IMR-90 (cell line): Measurements from ENCODE around the gene ENO2. TPM values are rescaled to one million over a fixed set of nuclear protein-coding genes. Genes with fewer than 3 reads are reported as not detected.

ENCODE experiments used
- ATAC-seq: fragments of 200-7000 bp; cut with Tn5 transposase; 2 replicates; pipeline ENCODE4 v1.9.1; 2020; ENCODE audit warnings: low read depth, mild to moderate bottlenecking, moderate library complexity
- BruUV-seq: library from RNA; stranded (reverse); fragments of 400-500 nt; replicated peaks from 2 replicates; lab custom pipeline; 2021; lab: Mats Ljungman, UMichigan
- CTCF ChIA-PET: fragments of 300-600 bp; formaldehyde crosslinking; extraction: SDS; loops from one replicate; lab custom pipeline; 2021; ENCODE audit warnings: antibody characterized with exemption; lab: Yijun Ruan, JAX
- POLR2A ChIA-PET: fragments of 300-600 bp; sonication (Branson Sonifier 250); formaldehyde crosslinking; loops from one replicate; lab custom pipeline; 2022; ENCODE audit warnings: antibody characterized with exemption; ENCODE audit not compliant: unreplicated experiment; lab: Charles Lee
- DNase-seq: peaks from one replicate; pipeline ENCODE4 v3.0.0; 2013
- H2AFZ ChIP-seq: replicated peaks from 2 replicates; pipeline ENCODE3; 2013; ENCODE audit warnings: low read length, mild to moderate bottlenecking; ENCODE audit not compliant: poor library complexity
- H2AK5ac ChIP-seq: 2 replicates; pipeline ENCODE4 v1.6.1; 2013; ENCODE audit warnings: low read depth, low read length, inconsistent platforms
- H2AK9ac ChIP-seq: replicated peaks from 2 replicates; pipeline ENCODE3; 2013; ENCODE audit warnings: mild to moderate bottlenecking, low read depth, low read length, moderate library complexity; ENCODE audit not compliant: poor library complexity
- H2BK120ac ChIP-seq: 2 replicates; pipeline ENCODE4 v1.6.1; 2013; ENCODE audit warnings: low read depth, low read length, inconsistent platforms
- H2BK15ac ChIP-seq: 3 replicates; pipeline ENCODE4 v1.6.1; 2013; ENCODE audit warnings: low read depth, low read length, inconsistent platforms
- H2BK20ac ChIP-seq: 2 replicates; pipeline ENCODE4 v1.6.1; 2013; ENCODE audit warnings: low read depth, mild to moderate bottlenecking, inconsistent platforms, low read length, moderate library complexity
- H2BK5ac ChIP-seq: 2 replicates; pipeline ENCODE4 v1.6.1; 2013; ENCODE audit warnings: mild to moderate bottlenecking, low read depth, low read length, inconsistent platforms; ENCODE audit not compliant: poor library complexity, severe bottlenecking
- H3K14ac ChIP-seq: replicated peaks from 2 replicates; pipeline ENCODE4 v1.6.1; 2013; ENCODE audit warnings: low read depth, low read length, inconsistent platforms
- H3K18ac ChIP-seq: 2 replicates; pipeline ENCODE4 v1.6.1; 2013; ENCODE audit warnings: low read depth, low read length, control low read depth
- H3K23ac ChIP-seq: 2 replicates; pipeline ENCODE4 v1.6.1; 2013; ENCODE audit warnings: low read depth, low read length, inconsistent platforms
- H3K27ac ChIP-seq: 2 replicates; pipeline ENCODE4 v1.5.1; 2013; ENCODE audit warnings: mild to moderate bottlenecking, control low read depth, low read length; ENCODE audit not compliant: insufficient read depth
- H3K27me3 ChIP-seq: 2 replicates; pipeline ENCODE4 v1.6.1; 2013; ENCODE audit warnings: low read length; ENCODE audit not compliant: control insufficient read depth, insufficient read depth
- H3K36me3 ChIP-seq: 2 replicates; pipeline ENCODE4 v1.6.1; 2013; ENCODE audit warnings: low read length, mixed read lengths; ENCODE audit not compliant: control insufficient read depth, insufficient read depth
- H3K4ac ChIP-seq: 2 replicates; pipeline ENCODE4 v1.6.1; 2013; ENCODE audit warnings: low read depth, low read length, inconsistent platforms
- H3K4me1 ChIP-seq: 2 replicates; pipeline ENCODE4 v1.6.1; 2013; ENCODE audit warnings: low read length, mixed read lengths; ENCODE audit not compliant: control insufficient read depth, insufficient read depth
- H3K4me2 ChIP-seq: 2 replicates; pipeline ENCODE4 v1.6.1; 2013; ENCODE audit warnings: low read depth, mild to moderate bottlenecking, control low read depth, low read length, moderate library complexity
- H3K4me3 ChIP-seq: 2 replicates; pipeline ENCODE4 v1.5.1; 2013; ENCODE audit warnings: low read depth, mild to moderate bottlenecking, control low read depth, low read length, moderate library complexity; ENCODE audit not compliant: insufficient read depth
- H3K56ac ChIP-seq: 2 replicates; pipeline ENCODE4 v1.6.1; 2013; ENCODE audit warnings: low read length, inconsistent platforms; ENCODE audit not compliant: insufficient read depth; ENCODE audit errors: extremely low read depth
- H3K79me1 ChIP-seq, 2 experiments: 2 replicates each; pipeline ENCODE4 v1.6.1; 2013; ENCODE audit warnings: low read length in 2 of 2, inconsistent platforms in 1 of 2, low read depth in 1 of 2
- H3K9ac ChIP-seq: 2 replicates; pipeline ENCODE4 v1.6.1; 2013; ENCODE audit warnings: low read depth, low read length, control low read depth
- H3K9me1 ChIP-seq: 2 replicates; pipeline ENCODE4 v1.6.1; 2013; ENCODE audit warnings: low read length, inconsistent platforms; ENCODE audit not compliant: insufficient read depth
- H3K9me3 ChIP-seq: 2 replicates; pipeline ENCODE4 v1.6.1; 2013; ENCODE audit warnings: low read length; ENCODE audit not compliant: control insufficient read depth, insufficient read depth
- H4K20me1 ChIP-seq: 2 replicates; pipeline ENCODE4 v1.6.1; 2013; ENCODE audit warnings: low read length, inconsistent platforms; ENCODE audit not compliant: insufficient read depth
- H4K5ac ChIP-seq: 2 replicates; pipeline ENCODE4 v1.6.1; 2013; ENCODE audit warnings: mild to moderate bottlenecking, low read depth, low read length, control low read depth
- H4K8ac ChIP-seq, 2 experiments: 2 replicates each; pipeline ENCODE4 v1.6.1; 2013; ENCODE audit warnings: low read depth in 2 of 2, low read length in 2 of 2, control low read depth in 1 of 2, inconsistent platforms in 1 of 2
- H4K91ac ChIP-seq: 2 replicates; pipeline ENCODE4 v1.6.1; 2013; ENCODE audit warnings: low read depth, low read length, inconsistent platforms; ENCODE audit not compliant: insufficient read depth
- BHLHE40 ChIP-seq: fragments of 150-350 bp; IDR thresholded peaks from 2 replicates; pipeline ENCODE4 v1.6.1; 2016; ENCODE audit warnings: mild to moderate bottlenecking, low read depth, low read length
- CEBPB ChIP-seq: IDR thresholded peaks from 2 replicates; pipeline ENCODE4 v1.6.1; 2012; ENCODE audit warnings: low read depth, low read length, improper control_type of control experiment
- CHD1 ChIP-seq: IDR thresholded peaks from 2 replicates; pipeline ENCODE4 v1.6.1; 2012; ENCODE audit warnings: low read depth, low read length, improper control_type of control experiment
- FOS ChIP-seq: fragments of 150-350 bp; IDR thresholded peaks from 2 replicates; pipeline ENCODE4 v1.6.1; 2016; ENCODE audit warnings: low read depth, low read length
- MAFK ChIP-seq: IDR thresholded peaks from 2 replicates; pipeline ENCODE4 v1.6.1; 2012; ENCODE audit warnings: low read depth, low read length, improper control_type of control experiment
- MAZ ChIP-seq: IDR thresholded peaks from 2 replicates; pipeline ENCODE4 v1.6.1; 2012; ENCODE audit warnings: low read depth, mild to moderate bottlenecking, low read length, improper control_type of control experiment, moderate library complexity, borderline replicate concordance
- MXI1 ChIP-seq: IDR thresholded peaks from 2 replicates; pipeline ENCODE4 v1.6.1; 2012; ENCODE audit warnings: low read depth, mild to moderate bottlenecking, low read length, moderate library complexity, borderline replicate concordance
- RAD21 ChIP-seq: IDR thresholded peaks from 2 replicates; pipeline ENCODE4 v1.6.1; 2012; ENCODE audit warnings: low read length, improper control_type of control experiment
- RFX5 ChIP-seq: IDR thresholded peaks from 2 replicates; pipeline ENCODE4 v1.8.0; 2012; ENCODE audit warnings: low read depth, mild to moderate bottlenecking, low read length, moderate library complexity
- SMC3 ChIP-seq: fragments of 150-350 bp; IDR thresholded peaks from 2 replicates; pipeline ENCODE4 v1.6.1; 2016; ENCODE audit warnings: low read depth, mild to moderate bottlenecking, antibody characterized with exemption, low read length, moderate library complexity
- WGBS, 2 experiments: methylation state at CpG; one replicate each; pipeline versions ENCODE4 v1.1.5 to v1.1.7; 2013; ENCODE audit warnings: missing lambda C conversion rate in 2 of 2; ENCODE audit not compliant: insufficient read length in 1 of 2; ENCODE audit errors: extremely low coverage in 2 of 2; 5-methylcytosine and 5-hydroxymethylcytosine counted together
- dilution Hi-C: fragments of 300-500 bp; cut with HindIII; formaldehyde crosslinking; loops from one replicate; pipeline ENCODE4 v1.14.3; 2018; ENCODE audit warnings: low sequenced_read_pairs; ENCODE audit not compliant: unreplicated experiment
- in situ Hi-C: fragments of 300-500 bp; cut with MboI; formaldehyde crosslinking; loops from 3 replicates; pipeline ENCODE4 v1.14.3; 2019; ENCODE audit warnings: low sequenced_read_pairs, inconsistent platforms, mixed read lengths
- intact Hi-C: fragments of 100-400 bp; cut with micrococcal nuclease; formaldehyde crosslinking; loops from 2 replicates; pipeline ENCODE4 v1.10.0; 2022
- polyA plus RNA-seq, 3 experiments: library from polyadenylated mRNA; depleted of rRNA; stranded (reverse); fragments of >200 nt; gene quantifications; 2 replicates each; pipeline ENCODE4 v1.2.3, GENCODE V29; 2012; ENCODE audit warnings: low replicate concordance in 1 of 3
- total RNA-seq: library from RNA; depleted of rRNA; stranded (reverse); fragments of >200 nt; gene quantifications from 2 replicates; pipeline ENCODE4 v1.2.3, GENCODE V29; 2012
- TF ChIP-seq, protein P1 (sequence below): fragments of 150-350 bp; IDR thresholded peaks from 2 replicates; pipeline ENCODE4 v1.6.1; 2016; ENCODE audit warnings: low read depth, mild to moderate bottlenecking, low read length, moderate library complexity, borderline replicate concordance
- TF ChIP-seq, protein P2 (sequence below): conservative IDR thresholded peaks from 2 replicates; pipeline ENCODE4 v1.5.1; 2012; ENCODE audit warnings: mild to moderate bottlenecking, low read depth, low read length, improper control_type of control experiment

Gene ENO2
- total and polyA plus RNA-seq, 2 of the 4 experiments (the other 2 are of a cell fraction), result 28.3 to 92.8 TPM

GRCh38 chr12:6957741-6958608 is 43.6 kb downstream of the ENO2 start (continued):
- no peak for TF ChIP-seq CHD1

DNA sequence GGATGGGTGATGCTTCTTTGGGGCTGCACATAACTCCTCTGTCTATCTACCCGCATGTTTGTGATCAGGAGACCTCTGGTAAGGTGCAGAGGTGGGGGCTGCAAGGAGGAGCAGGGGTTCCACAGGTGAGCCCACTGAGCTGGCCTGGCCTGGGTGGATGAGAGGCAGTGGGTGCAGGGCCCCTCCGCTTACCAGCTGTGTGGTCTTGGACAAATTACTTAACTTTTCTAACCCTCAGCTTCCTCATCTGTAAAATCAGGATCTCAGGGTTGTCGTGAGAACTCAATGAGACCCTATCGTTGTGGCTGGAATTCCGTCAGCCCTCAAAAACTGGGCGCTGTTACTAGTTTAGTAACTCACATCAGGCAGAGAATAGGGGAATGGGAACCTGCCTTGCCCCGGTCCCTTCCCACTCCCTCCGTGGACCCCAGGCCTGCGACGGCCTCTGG is 44.3 kb downstream of the ENO2 start:
- H2AFZ ChIP-seq, result peak overlapping the region; percentile 23
- dilution Hi-C loops, result no loop called here
- DNase-seq, result no peak
- no peak overlapping the region for H3K27ac ChIP-seq
- TF ChIP-seq MAZ (no peak), CEBPB (no peak), SMC3 (no peak), FOS (no peak), RFX5 (no peak), MXI1 (no peak), MAFK (no peak), CHD1 (no peak), RAD21 (no peak), BHLHE40 (no peak)
- TF ChIP-seq, protein P1, sequence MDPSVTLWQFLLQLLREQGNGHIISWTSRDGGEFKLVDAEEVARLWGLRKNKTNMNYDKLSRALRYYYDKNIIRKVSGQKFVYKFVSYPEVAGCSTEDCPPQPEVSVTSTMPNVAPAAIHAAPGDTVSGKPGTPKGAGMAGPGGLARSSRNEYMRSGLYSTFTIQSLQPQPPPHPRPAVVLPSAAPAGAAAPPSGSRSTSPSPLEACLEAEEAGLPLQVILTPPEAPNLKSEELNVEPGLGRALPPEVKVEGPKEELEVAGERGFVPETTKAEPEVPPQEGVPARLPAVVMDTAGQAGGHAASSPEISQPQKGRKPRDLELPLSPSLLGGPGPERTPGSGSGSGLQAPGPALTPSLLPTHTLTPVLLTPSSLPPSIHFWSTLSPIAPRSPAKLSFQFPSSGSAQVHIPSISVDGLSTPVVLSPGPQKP, result no peak
- TF ChIP-seq, protein P2, sequence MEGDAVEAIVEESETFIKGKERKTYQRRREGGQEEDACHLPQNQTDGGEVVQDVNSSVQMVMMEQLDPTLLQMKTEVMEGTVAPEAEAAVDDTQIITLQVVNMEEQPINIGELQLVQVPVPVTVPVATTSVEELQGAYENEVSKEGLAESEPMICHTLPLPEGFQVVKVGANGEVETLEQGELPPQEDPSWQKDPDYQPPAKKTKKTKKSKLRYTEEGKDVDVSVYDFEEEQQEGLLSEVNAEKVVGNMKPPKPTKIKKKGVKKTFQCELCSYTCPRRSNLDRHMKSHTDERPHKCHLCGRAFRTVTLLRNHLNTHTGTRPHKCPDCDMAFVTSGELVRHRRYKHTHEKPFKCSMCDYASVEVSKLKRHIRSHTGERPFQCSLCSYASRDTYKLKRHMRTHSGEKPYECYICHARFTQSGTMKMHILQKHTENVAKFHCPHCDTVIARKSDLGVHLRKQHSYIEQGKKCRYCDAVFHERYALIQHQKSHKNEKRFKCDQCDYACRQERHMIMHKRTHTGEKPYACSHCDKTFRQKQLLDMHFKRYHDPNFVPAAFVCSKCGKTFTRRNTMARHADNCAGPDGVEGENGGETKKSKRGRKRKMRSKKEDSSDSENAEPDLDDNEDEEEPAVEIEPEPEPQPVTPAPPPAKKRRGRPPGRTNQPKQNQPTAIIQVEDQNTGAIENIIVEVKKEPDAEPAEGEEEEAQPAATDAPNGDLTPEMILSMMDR, result no peak
- H3K36me3 ChIP-seq, result no peaks in the 10 kb centered on the region
- H2BK5ac ChIP-seq, result no peak overlapping the region
- no peak overlapping the region for H2BK15ac ChIP-seq
- H3K4me3 ChIP-seq, result no peak overlapping the region
- in situ Hi-C loops, result no loop called here
- no peak overlapping the region for H3K9ac ChIP-seq
- no peak for ATAC-seq
- no peaks in the 10 kb centered on the region for H3K9me3 ChIP-seq
- no peaks in the 10 kb centered on the region for H3K27me3 ChIP-seq
- intact Hi-C loops, result no loop called here
- H3K4me2 ChIP-seq, result no peak overlapping the region
- H2BK20ac ChIP-seq, result no peak overlapping the region
- H4K20me1 ChIP-seq, result no peaks in the 10 kb centered on the region
- no peak overlapping the region for H4K8ac ChIP-seq
- H3K18ac ChIP-seq, result no peak overlapping the region
- H3K4ac ChIP-seq, result no peak overlapping the region
- no peak overlapping the region for H3K23ac ChIP-seq
- no peak overlapping the region for H4K91ac ChIP-seq
- H3K4me1 ChIP-seq, result peaks cover 5% of the 10 kb centered on the region; the same call in 1 of the 2 replicates
- H2BK120ac ChIP-seq, result no peak overlapping the region
- ChIA-PET CTCF (no interaction called here), POLR2A (no interaction called here)
- H3K9me1 ChIP-seq, result no peaks in the 10 kb centered on the region
- no peak overlapping the region for H3K14ac ChIP-seq
- H3K79me1 ChIP-seq, result no peaks in the 10 kb centered on the region
- no peak overlapping the region for H4K5ac ChIP-seq
- no TSS peak for BruUV-seq
- 93% methylated on average over 5 of the region's 10 CpGs; no CpG with 5 or more reads in 1 of the 2 experiments for WGBS, 2 experiments
- no peak overlapping the region for H2AK9ac ChIP-seq
- H3K56ac ChIP-seq, result no peak overlapping the region
- no peak overlapping the region for H2AK5ac ChIP-seq
